Measurements from ENCODE around the gene CEP295NL.
"Not testable (repeated sequence)": the region's sequence is repeated elsewhere in the genome, so short reads cannot be mapped to it uniquely, and the experiment has no call there.

The CEP295NL gene

GRCh38 chr17:78905116-78905515 is 2.1 kb upstream of the CEP295NL start:
- DNase-seq (ENCODE audit: low spot score), result no peak

- DNase-seq (ENCODE audit: low spot score), result no peak
Measured at GRCh38 chr17:78904371-78904770, 1.4 kb upstream of the CEP295NL start.

- DNase-seq (ENCODE audit: low spot score), result not testable (repeated sequence)
Measured at GRCh38 chr17:78902231-78902630, 770 bp downstream of the CEP295NL start.

GRCh38 chr17:78901806-78902205 is 1.2 kb downstream of the CEP295NL start:
- DNase-seq (ENCODE audit: low spot score), result no peak

GRCh38 chr17:78900816-78901215 is 2.2 kb downstream of the CEP295NL start:
- no peak for DNase-seq (ENCODE audit: low spot score)

- DNase-seq (ENCODE audit: low spot score), result peak; percentile 78
Measured at GRCh38 chr17:78899361-78900260, 3.4 kb downstream of the CEP295NL start.

- DNase-seq (ENCODE audit: low spot score), result no peak
Measured at GRCh38 chr17:78898947-78899346, 4.1 kb downstream of the CEP295NL start.

GRCh38 chr17:78898075-78898836 is 4.7 kb downstream of the CEP295NL start:
- DNase-seq (ENCODE audit: low spot score), result no peak

GRCh38 chr17:78897664-78898047 is 5.3 kb downstream of the CEP295NL start:
- DNase-seq (ENCODE audit: low spot score), result no peak

GRCh38 chr17:78896834-78897663 is 6.0 kb downstream of the CEP295NL start:
- no peak for DNase-seq (ENCODE audit: low spot score)

- DNase-seq (ENCODE audit: low spot score), result peak; percentile 92
Measured at GRCh38 chr17:78896091-78896833, 6.7 kb downstream of the CEP295NL start.

GRCh38 chr17:78895322-78895721 is 7.7 kb downstream of the CEP295NL start:
- no peak for DNase-seq (ENCODE audit: low spot score)

GRCh38 chr17:78893684-78894083 is 9.3 kb downstream of the CEP295NL start:
- peak; percentile 79 for DNase-seq (ENCODE audit: low spot score)

GRCh38 chr17:78892936-78893379 is 10.0 kb downstream of the CEP295NL start:
- no peak for DNase-seq (ENCODE audit: low spot score)

GRCh38 chr17:78892520-78892919 is 10.5 kb downstream of the CEP295NL start:
- DNase-seq (ENCODE audit: low spot score), result peak; percentile 86

- no peak for DNase-seq (ENCODE audit: low spot score)
Measured at GRCh38 chr17:78892062-78892456, 10.9 kb downstream of the CEP295NL start.

GRCh38 chr17:78891406-78892061 is 11.5 kb downstream of the CEP295NL start:
- DNase-seq (ENCODE audit: low spot score), result no peak

GRCh38 chr17:78890498-78890897 is 12.5 kb downstream of the CEP295NL start:
- peak; percentile 84 for DNase-seq (ENCODE audit: low spot score)

GRCh38 chr17:78890096-78890495 is 12.9 kb downstream of the CEP295NL start:
- DNase-seq (ENCODE audit: low spot score), result not testable (repeated sequence)

GRCh38 chr17:78889531-78889930 is 13.5 kb downstream of the CEP295NL start:
- no peak for DNase-seq (ENCODE audit: low spot score)

All from Ammon's horn (tissue), 1 donor.